Measurements from ENCODE around the gene SLC25A42.
"Not testable (repeated sequence)": the region's sequence is repeated elsewhere in the genome, so short reads cannot be mapped to it uniquely, and the experiment has no call there.

Gene SLC25A42

DNA sequence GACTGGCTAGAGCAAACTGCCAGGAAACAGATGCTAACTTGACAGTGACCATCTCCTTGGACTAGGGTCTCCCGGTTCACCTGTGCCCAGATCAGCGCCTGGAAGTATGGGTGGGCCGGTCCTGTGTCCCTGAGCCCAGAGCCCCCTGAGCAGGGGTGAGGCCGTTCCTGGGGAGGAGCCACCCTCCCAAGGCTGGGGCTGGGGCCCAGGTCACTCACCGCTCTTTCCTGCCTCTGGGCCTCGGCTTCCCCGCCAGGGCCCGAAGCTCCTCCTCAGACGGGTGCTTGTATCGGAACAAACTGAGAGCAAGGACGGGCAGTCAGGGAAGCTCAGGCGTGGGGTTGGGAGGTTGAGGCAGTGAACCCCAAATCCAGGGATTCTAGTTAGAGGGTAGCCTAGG, 69.1 kb downstream of the SLC25A42 start:
- Histone ChIP-seq H3K27ac (ENCODE audit: low read length, poor library complexity, severe bottlenecking) (no peak overlapping the region), H3K4me2 (ENCODE audit: low read length, poor library complexity, severe bottlenecking) (no peak overlapping the region), H3K23ac (ENCODE audit: low read length in 2 of 2) (no peak overlapping the region), H3K18ac (ENCODE audit: low read depth in 1 of 2, low read length in 2 of 2) (no peak overlapping the region), H3K79me1 (replicated peaks; ENCODE audit: low read length, poor library complexity, severe bottlenecking) (peaks cover 26% of the 10 kb centered on the region), H2BK120ac (ENCODE audit: low read depth, low read length) (no peak overlapping the region), H4K91ac (ENCODE audit: low read length) (no peak overlapping the region), H3K4me3 (ENCODE audit: insufficient read depth in 1 of 2, low read depth in 1 of 2, low read length in 2 of 2) (no peak overlapping the region), H3K9ac (ENCODE audit: low read length) (no peak overlapping the region), H3K4ac (ENCODE audit: low read depth in 1 of 2, low read length in 2 of 2) (no peak overlapping the region), H3K27me3 (ENCODE audit: control insufficient read depth in 1 of 2, insufficient read depth in 1 of 2, low read length in 2 of 2) (no peaks in the 10 kb centered on the region), H3K4me1 (ENCODE audit: control insufficient read depth, insufficient read depth, low read depth, low read length) (peaks cover 13% of the 10 kb centered on the region), H2BK15ac (ENCODE audit: low read depth, poor library complexity, severe bottlenecking) (no peak overlapping the region), H3K36me3 (ENCODE audit: control insufficient read depth in 1 of 2, insufficient read depth in 2 of 2, low read depth in 1 of 2, low read length in 2 of 2) (peaks cover 0 to 19% of the 10 kb centered on the region in 2 experiments), H2AFZ (ENCODE audit: low read depth, low read length) (no peak overlapping the region), H4K8ac (ENCODE audit: low read length) (no peak overlapping the region), H2BK12ac (ENCODE audit: low read length in 2 of 2) (no peak overlapping the region), H3K14ac (ENCODE audit: low read length in 2 of 2) (no peak overlapping the region), H2AK5ac (ENCODE audit: low read length, severe bottlenecking) (no peak overlapping the region), H2BK5ac (ENCODE audit: low read depth, low read length, poor library complexity, severe bottlenecking) (no peak overlapping the region), H3K9me3 (ENCODE audit: control insufficient read depth, low read length) (peaks cover 4% of the 10 kb centered on the region)
- DNase-seq = no peak
- 98% methylated on average over 12 of the region's 12 CpGs for WGBS

DNA sequence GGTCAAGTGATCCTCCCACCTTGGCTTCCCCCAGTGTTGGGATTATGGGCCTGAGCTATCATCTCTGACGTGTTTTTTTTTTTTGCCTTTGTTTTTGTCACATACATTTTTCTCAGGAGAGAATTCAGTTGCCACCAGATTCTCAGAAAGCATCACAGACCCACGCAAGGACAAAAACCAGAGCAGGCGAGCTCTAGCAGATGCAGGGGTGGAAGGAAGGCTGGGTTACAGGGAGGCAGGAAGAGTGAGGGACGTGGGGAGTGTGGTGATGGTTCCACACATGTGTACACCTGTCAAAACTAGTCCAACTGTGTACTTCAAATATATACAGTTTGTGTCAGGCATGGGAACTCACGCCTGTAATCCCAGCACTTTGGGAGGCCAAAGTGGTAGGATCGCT, 70.2 kb downstream of the SLC25A42 start:
- Histone ChIP-seq H2BK5ac (ENCODE audit: low read depth, low read length, poor library complexity, severe bottlenecking) (no peak overlapping the region), H3K4me1 (ENCODE audit: control insufficient read depth, insufficient read depth, low read depth, low read length) (peaks cover 13% of the 10 kb centered on the region), H2AK5ac (ENCODE audit: low read length, severe bottlenecking) (no peak overlapping the region), H3K9me3 (ENCODE audit: control insufficient read depth, low read length) (peaks cover 4% of the 10 kb centered on the region), H3K23ac (ENCODE audit: low read length in 2 of 2) (no peak overlapping the region), H3K4me2 (ENCODE audit: low read length, poor library complexity, severe bottlenecking) (no peak overlapping the region), H4K91ac (ENCODE audit: low read length) (no peak overlapping the region), H3K4me3 (ENCODE audit: insufficient read depth in 1 of 2, low read depth in 1 of 2, low read length in 2 of 2) (no peak overlapping the region), H3K14ac (ENCODE audit: low read length in 2 of 2) (no peak overlapping the region), H4K8ac (ENCODE audit: low read length) (no peak overlapping the region), H3K79me1 (replicated peaks; ENCODE audit: low read length, poor library complexity, severe bottlenecking) (peaks cover 28% of the 10 kb centered on the region), H2BK12ac (ENCODE audit: low read length in 2 of 2) (no peak overlapping the region), H3K27ac (ENCODE audit: low read length, poor library complexity, severe bottlenecking) (no peak overlapping the region), H3K36me3 (ENCODE audit: control insufficient read depth in 1 of 2, insufficient read depth in 2 of 2, low read depth in 1 of 2, low read length in 2 of 2) (peaks cover 0 to 19% of the 10 kb centered on the region in 2 experiments), H3K9ac (ENCODE audit: low read length) (no peak overlapping the region), H3K18ac (ENCODE audit: low read depth in 1 of 2, low read length in 2 of 2) (no peak overlapping the region), H2BK120ac (ENCODE audit: low read depth, low read length) (no peak overlapping the region), H2AFZ (ENCODE audit: low read depth, low read length) (no peak overlapping the region), H2BK15ac (ENCODE audit: low read depth, poor library complexity, severe bottlenecking) (no peak overlapping the region), H3K27me3 (ENCODE audit: control insufficient read depth in 1 of 2, insufficient read depth in 1 of 2, low read length in 2 of 2) (no peaks in the 10 kb centered on the region), H3K4ac (ENCODE audit: low read depth in 1 of 2, low read length in 2 of 2) (no peak overlapping the region)
- WGBS = 92% methylated on average over 5 of the region's 6 CpGs
- DNase-seq = no peak

DNA sequence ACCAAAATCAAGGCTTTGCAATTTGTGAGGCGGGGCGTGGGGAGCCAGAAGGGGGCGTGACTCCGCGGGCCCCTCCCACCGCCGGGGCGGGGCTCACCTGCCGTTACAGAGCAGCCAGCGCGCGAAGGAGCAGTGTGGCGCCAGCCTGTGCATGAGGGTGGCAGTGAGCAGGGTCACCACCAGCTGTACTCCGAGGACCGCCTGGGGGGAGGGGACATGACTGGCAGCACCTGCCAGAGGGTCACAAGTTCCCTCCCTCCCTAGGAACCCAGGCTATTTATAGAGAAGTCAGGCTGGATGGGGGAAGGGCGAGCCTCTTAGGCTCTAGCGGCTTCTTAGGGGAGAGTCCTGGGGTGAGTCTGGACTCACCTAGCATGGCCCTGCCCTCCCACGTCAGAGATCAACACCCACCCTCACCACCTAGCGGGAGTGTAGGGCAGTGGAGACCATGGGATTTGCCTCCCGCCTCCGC, 70.9 kb downstream of the SLC25A42 start:
- 29% methylated on average over 17 of the region's 21 CpGs for WGBS
- Histone ChIP-seq H3K14ac (ENCODE audit: low read length in 2 of 2) (peak overlapping the region in 1 of 2 experiments; percentile 31), H2BK12ac (ENCODE audit: low read length in 2 of 2) (no peak overlapping the region), H4K8ac (ENCODE audit: low read length) (no peak overlapping the region), H3K36me3 (ENCODE audit: control insufficient read depth in 1 of 2, insufficient read depth in 2 of 2, low read depth in 1 of 2, low read length in 2 of 2) (peaks cover 0 to 19% of the 10 kb centered on the region in 2 experiments), H3K9ac (ENCODE audit: low read length) (no peak overlapping the region), H4K91ac (ENCODE audit: low read length) (no peak overlapping the region), H3K27ac (ENCODE audit: low read length, poor library complexity, severe bottlenecking) (no peak overlapping the region), H2AK5ac (ENCODE audit: low read length, severe bottlenecking) (no peak overlapping the region), H2BK15ac (ENCODE audit: low read depth, poor library complexity, severe bottlenecking) (no peak overlapping the region), H2BK5ac (ENCODE audit: low read depth, low read length, poor library complexity, severe bottlenecking) (no peak overlapping the region), H3K79me1 (replicated peaks; ENCODE audit: low read length, poor library complexity, severe bottlenecking) (peaks cover 28% of the 10 kb centered on the region), H3K23ac (ENCODE audit: low read length in 2 of 2) (no peak overlapping the region), H3K4ac (ENCODE audit: low read depth in 1 of 2, low read length in 2 of 2) (no peak overlapping the region), H2AFZ (ENCODE audit: low read depth, low read length) (no peak overlapping the region), H3K4me1 (ENCODE audit: control insufficient read depth, insufficient read depth, low read depth, low read length) (peaks cover 13% of the 10 kb centered on the region), H3K27me3 (ENCODE audit: control insufficient read depth in 1 of 2, insufficient read depth in 1 of 2, low read length in 2 of 2) (no peaks in the 10 kb centered on the region), H2BK120ac (ENCODE audit: low read depth, low read length) (no peak overlapping the region), H3K9me3 (ENCODE audit: control insufficient read depth, low read length) (peaks cover 4% of the 10 kb centered on the region), H3K4me3 (ENCODE audit: insufficient read depth in 1 of 2, low read depth in 1 of 2, low read length in 2 of 2) (no peak overlapping the region), H3K18ac (ENCODE audit: low read depth in 1 of 2, low read length in 2 of 2) (no peak overlapping the region), H3K4me2 (ENCODE audit: low read length, poor library complexity, severe bottlenecking) (peak overlapping the region; percentile 35)
- DNase-seq = no peak

DNA sequence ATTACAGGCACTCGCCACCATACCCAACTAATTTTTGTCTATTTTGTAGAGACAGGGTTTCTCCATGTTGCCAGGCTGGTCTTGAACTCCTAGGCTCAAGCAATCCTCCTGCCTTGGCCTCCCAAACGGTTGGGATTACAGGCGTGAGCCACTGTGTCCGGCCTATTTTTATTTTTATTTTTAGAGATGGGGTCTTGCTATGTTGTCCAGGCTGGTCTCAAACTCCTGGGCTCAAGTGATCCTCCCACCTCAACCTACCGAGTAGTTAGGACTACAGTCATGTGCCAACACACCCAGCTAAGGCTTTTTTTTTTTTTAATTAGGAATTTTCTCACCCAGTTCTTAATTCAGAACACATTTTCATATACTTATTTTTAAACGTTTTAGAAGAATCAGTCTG, 71.9 kb downstream of the SLC25A42 start:
- DNase-seq; H4K91ac ChIP-seq (ENCODE audit: low read length); H2BK15ac ChIP-seq (ENCODE audit: low read depth, poor library complexity, severe bottlenecking); H3K27me3 ChIP-seq (ENCODE audit: control insufficient read depth in 1 of 2, insufficient read depth in 1 of 2, low read length in 2 of 2); H3K27ac ChIP-seq (ENCODE audit: low read length, poor library complexity, severe bottlenecking); H3K4me2 ChIP-seq (ENCODE audit: low read length, poor library complexity, severe bottlenecking); H2AK5ac ChIP-seq (ENCODE audit: low read length, severe bottlenecking); H3K14ac ChIP-seq (ENCODE audit: low read length in 2 of 2); H2BK120ac ChIP-seq (ENCODE audit: low read depth, low read length); H3K4me3 ChIP-seq (ENCODE audit: insufficient read depth in 1 of 2, low read depth in 1 of 2, low read length in 2 of 2); H3K18ac ChIP-seq (ENCODE audit: low read depth in 1 of 2, low read length in 2 of 2); H3K4ac ChIP-seq (ENCODE audit: low read depth in 1 of 2, low read length in 2 of 2); H3K9me3 ChIP-seq (ENCODE audit: control insufficient read depth, low read length); H3K23ac ChIP-seq (ENCODE audit: low read length in 2 of 2); H3K9ac ChIP-seq (ENCODE audit: low read length); H4K8ac ChIP-seq (ENCODE audit: low read length); H2AFZ ChIP-seq (ENCODE audit: low read depth, low read length); H2BK5ac ChIP-seq (ENCODE audit: low read depth, low read length, poor library complexity, severe bottlenecking); H2BK12ac ChIP-seq (ENCODE audit: low read length in 2 of 2): not testable (repeated sequence)
- WGBS = 84% methylated on average over 5 of the region's 6 CpGs
- Histone ChIP-seq H3K4me1 (ENCODE audit: control insufficient read depth, insufficient read depth, low read depth, low read length) (peaks cover 13% of the 10 kb centered on the region), H3K36me3 (ENCODE audit: control insufficient read depth in 1 of 2, insufficient read depth in 2 of 2, low read depth in 1 of 2, low read length in 2 of 2) (peaks cover 0 to 13% of the 10 kb centered on the region in 2 experiments), H3K79me1 (replicated peaks; ENCODE audit: low read length, poor library complexity, severe bottlenecking) (peaks cover 28% of the 10 kb centered on the region)

All from mesenchymal stem cell (in vitro differentiated cells and primary cell).